ENCODE results near the gene PDLIM7.

The PDLIM7 gene

GRCh38 chr5:177472460-177473442, 24.7 kb downstream of the PDLIM7 start:
- peak; percentile 25 for DNase-seq

DNA sequence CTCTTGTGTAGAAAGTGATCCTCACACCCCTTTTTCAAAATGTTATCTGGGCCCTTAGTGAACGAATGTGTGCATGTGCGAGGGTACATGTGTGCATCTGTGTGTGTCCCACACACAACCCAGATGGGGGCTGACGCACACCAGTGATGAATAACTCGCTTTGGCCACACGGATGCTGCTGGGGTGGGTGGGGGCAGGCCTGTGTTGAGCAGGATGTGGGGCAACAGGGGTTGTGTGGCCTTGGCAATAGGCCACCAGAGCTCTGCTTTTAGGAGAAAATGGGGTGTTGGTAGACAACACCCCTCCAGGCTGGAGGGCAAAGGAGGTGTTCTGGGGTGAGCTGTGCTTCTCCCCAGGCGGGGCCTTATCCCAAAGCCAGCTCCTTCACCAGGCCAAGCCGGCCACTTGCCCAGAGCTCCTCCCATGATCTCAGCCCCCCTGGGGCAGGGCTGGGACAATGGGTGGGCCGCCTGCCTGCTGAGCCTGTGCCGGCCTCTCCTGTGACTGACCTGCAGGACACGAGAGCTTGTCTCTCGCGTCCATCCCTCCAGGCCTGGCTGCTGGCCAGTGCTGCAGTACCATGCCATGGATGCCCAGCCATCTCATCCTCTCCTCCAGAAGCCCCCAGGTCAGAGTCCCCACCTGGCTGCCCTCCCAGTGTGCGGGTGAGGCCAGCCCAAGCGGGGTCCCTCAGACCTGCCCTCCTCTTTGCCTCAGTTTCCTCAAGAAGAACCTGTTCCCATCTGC, 25.6 kb downstream of the PDLIM7 start:
- DNase-seq, result no peak

DNA sequence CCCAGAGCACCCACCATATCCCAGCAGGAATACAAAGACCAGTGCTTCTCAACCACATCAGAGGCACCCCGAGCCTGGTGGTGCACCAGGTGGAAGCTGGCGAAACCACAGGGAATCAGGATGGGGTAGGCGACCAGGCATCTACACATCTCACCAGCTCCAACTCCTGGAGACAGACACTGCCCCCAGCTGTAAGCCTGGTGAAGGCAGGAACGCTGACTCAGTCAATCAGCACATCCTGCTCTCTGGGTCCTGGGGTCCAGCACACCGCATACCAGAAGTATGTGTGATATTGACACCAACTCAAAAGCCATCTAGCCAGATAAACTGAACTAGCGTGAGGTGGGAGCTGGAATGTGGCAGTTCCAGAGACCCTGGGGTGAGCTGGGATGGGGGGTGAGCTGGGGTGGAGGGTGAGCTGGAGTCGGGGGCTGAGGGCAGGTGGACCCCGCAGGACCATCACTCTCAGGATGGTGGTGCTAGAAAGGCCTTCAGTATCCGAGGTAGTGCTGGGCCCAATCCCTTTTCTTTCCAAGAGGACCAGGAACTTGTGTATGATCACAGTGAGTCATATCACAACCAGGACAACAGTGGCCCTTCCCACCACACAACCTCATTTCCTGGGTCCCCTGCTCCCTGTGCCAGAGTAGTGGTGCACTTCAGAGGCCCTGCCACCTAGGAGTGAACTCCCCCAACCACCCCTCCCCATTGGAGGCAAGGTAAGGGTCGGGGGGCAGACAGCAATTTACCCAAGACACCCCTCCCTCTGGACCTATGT, 26.5 kb downstream of the PDLIM7 start:
- no peak for DNase-seq

GRCh38 chr5:177469750-177470525, 27.5 kb downstream of the PDLIM7 start:
- no peak for DNase-seq

DNA sequence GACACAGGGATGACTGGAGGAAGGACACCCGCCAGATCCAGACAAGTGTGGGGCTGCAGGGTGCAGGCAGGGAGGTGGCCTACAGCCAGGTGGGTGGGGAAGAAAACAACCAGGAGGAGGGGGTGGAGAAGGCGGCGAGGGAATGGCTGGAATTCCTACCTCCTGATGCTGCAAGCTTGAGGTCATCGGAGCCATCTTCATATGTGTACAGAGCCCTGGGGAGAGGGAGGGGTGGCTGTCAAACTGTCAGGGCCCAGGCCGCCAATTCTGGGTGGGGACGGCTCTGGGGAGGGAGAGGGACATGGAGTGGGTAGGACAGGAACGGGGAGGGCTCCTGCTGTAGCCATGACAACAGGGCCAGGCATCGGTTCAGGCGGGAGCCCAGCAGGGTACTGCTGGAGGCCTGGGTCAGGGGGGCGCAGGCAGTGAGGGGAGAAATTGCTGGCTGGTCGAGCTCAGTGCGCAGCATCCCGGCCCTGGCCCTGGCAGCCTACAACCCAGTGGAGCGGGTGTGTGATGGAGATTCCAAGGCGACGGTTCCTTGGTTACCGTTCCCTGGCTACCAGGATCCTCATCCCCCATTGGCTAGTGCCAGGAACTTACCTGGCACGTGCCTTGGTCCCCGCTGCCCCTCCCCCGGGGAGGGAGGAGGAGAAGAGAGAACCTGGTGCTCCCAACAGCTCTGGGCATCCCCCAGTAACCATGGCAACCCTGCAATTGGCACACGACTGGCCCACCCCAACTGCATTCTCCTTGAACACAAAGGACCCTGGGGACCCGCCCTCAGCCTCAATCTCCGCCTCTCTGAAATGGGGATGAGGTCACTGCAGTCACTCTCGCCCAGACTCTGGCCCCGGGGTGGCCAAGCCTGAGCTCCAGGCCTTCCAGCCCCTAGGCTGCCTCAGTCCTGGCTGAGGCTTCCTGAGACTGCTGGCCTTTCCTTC, 28.4 kb downstream of the PDLIM7 start:
- no peak for DNase-seq

DNA sequence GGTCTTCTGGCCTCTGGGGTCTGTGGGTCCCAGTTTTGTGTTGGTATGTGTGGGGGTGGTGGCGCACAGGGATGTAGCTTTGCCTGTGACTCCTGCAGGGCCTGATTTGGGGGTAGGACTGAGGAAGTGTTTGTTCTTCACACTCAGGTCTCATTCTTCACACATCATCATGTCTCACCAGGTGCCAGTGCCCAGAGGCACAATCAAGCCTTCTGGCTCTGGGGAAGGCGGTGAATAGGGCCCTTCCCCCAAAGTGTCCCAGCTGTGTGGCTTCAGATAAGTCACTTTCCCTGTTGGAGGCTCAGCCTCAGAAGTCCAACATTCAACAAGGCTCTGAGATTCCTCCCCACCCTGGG, 29.1 kb downstream of the PDLIM7 start:
- DNase-seq, result no peak

- DNase-seq, result no peak
Measured at GRCh38 chr5:177467436-177467835, 30.0 kb downstream of the PDLIM7 start.

DNA sequence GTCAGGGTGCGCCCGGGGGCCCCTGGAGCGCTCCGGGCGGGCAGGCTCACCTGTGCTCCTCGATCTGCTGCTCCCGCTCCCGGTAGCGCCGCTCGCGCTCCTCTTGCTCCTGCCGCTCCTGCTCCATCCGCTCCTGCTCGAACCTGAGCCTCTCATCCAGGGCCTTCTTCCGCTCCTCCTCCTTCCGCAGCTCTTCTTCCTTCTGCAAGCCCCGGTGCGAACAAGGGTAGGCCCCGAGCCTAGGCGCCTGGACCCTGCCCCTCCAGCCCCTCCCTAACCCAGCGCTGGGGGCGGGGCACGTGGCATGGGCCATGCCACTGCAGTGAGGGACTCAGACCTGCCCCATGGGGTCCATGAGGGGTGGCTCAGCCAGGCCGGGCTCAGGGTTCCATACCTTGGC, 30.5 kb downstream of the PDLIM7 start:
- no peak for DNase-seq

DNA sequence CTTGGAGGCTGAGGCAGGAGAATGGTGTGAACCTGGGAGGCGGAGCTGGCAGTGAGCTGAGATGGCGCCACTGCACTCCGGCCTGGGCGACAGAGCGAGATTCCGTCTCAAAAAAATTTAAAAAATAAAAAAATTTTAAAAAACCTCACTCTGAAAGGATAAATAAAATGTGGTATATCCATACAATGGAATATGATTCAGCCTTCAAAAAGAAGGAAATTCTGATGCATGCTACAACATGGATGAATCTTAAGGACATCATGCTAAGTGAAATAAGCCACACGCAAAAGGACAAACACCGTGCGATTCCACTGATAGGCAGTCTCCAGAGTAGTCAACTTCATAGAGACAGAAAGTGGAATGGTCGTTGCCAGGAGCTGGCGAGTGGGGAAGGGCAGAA, 32.4 kb downstream of the PDLIM7 start:
- DNase-seq, result no peak

- peak; percentile 46 for DNase-seq
Measured at GRCh38 chr5:177462021-177462670, 35.3 kb downstream of the PDLIM7 start.

- DNase-seq, result no peak
Measured at GRCh38 chr5:177459819-177460628, 37.4 kb downstream of the PDLIM7 start.

GRCh38 chr5:177459357-177459756, 38.0 kb downstream of the PDLIM7 start:
- DNase-seq, result no peak

GRCh38 chr5:177458912-177459350, 38.5 kb downstream of the PDLIM7 start:
- DNase-seq, result no peak

DNA sequence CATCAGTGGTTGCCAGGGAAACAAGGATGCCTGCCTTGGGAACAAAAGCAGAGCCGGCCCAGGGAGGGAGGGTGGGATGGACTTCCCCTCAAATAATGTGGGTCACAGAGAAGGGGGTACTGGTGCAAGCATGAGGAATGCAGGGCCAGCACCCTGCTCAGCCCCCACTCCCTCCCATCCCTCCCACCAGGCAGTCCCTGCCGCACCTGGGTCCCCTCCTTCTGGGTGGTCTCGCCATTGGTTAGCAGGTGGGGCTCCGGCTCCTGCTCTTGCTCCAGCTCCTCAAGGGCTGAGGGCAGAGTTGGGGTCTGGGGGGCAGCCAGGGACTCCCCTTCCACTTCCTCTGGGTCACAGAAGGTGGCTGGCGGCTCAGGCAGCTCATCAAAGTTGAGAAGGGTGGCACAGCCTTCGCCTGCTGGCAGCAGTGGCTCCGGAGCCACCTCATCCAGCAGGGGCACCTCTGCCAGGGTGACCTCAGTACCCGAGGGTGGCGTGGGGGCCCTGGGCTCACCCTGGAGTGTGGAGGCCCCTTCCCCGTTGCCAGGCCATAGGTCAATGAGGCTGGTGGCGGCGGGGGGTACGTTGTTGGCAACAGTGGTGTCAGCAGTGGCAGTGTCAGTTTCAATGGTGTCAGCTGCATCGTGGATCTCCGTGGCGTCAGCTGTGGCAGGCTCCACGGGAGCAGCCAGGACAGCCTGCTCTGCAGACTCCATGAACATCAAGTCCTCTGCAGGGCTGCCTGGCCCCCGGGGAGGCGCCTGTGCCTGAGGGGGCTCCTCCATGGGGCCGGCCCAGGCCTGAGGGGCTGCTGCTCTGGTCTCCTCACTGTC, 39.3 kb downstream of the PDLIM7 start:
- DNase-seq, result no peak

GRCh38 chr5:177456976-177457851, 40.2 kb downstream of the PDLIM7 start:
- peak; percentile 99 for DNase-seq

- no peak for DNase-seq
Measured at GRCh38 chr5:177456591-177456964, 40.8 kb downstream of the PDLIM7 start.

- peak; percentile 95 for DNase-seq
Measured at GRCh38 chr5:177455661-177456590, 41.5 kb downstream of the PDLIM7 start.
